ENCODE data around the gene PUM1.
"Not testable (repeated sequence)": the region's sequence is repeated elsewhere in the genome, so short reads cannot be mapped to it uniquely, and the experiment has no call there.

Gene PUM1

GRCh38 chr1:30995990-30996612, 69.4 kb downstream of the PUM1 start:
- no peak for DNase-seq (ENCODE audit: low read depth in 2 of 2)

- no peak for DNase-seq (ENCODE audit: low read depth in 2 of 2)
These were observed 73.5 kb downstream of the PUM1 start for GRCh38 chr1:30991862-30992606.

- no peak for DNase-seq (ENCODE audit: low read depth in 2 of 2)
These were observed 74.9 kb downstream of the PUM1 start for GRCh38 chr1:30990591-30990990.

DNA sequence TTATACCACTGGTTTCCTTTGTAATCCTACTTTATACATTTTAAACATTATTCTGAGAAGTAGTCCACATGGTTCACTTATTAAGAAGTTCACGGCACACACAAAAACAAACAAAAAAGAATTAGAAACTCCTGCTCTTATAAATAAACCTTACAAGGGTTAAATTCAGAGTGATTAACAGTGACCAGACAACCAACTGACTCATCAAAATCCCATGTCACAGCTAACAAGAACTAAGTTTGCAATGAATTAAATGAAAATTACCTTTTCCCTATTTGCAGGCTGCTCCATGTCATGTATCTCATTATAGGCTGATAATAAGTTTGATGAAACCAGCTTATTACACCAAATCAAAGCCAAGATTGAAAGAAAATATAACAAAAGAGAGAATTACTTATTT, 77.5 kb downstream of the PUM1 start:
- DNase-seq (ENCODE audit: low read depth in 2 of 2) = no peak

GRCh38 chr1:30986755-30987154, 78.8 kb downstream of the PUM1 start:
- DNase-seq (ENCODE audit: low read depth in 2 of 2) = no peak

GRCh38 chr1:30984991-30985503, 80.5 kb downstream of the PUM1 start:
- DNase-seq (ENCODE audit: low read depth in 2 of 2) = no peak

DNA sequence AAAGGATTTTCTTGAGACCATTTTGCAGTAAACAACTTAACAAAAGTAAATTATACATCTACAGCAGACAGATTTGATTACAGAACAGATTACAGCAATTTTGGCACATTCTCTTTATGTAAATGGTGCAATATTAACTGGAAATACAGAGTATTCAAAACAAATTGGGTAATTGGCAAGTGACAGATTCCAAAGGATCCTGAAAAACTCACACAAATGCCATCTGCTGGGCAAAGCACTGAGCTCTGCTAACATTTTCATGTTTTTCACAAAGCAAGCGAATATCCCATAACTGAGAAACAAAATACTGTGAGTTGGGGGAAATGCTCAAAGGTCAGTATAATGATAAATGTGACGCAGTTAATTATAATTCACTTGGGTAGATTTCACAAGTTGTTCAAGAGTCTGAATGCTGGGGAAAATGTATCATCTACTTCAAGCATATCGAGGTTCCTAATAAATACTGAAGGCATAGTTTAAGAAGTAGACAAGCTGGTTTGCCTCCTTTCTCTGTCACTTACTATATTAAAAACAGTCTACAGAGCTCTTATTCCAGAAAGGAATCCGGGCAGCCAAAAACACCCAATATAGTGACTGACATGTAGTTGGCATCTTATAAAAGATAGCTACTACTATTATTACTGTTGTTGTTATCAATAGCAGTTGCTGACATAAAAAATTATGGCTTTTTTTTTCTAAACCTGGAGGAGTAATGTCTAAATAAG, 81.2 kb downstream of the PUM1 start:
- no peak for DNase-seq (ENCODE audit: low read depth in 2 of 2)

GRCh38 chr1:30982937-30983336, 82.6 kb downstream of the PUM1 start:
- no peak for DNase-seq (ENCODE audit: low read depth in 2 of 2)

DNA sequence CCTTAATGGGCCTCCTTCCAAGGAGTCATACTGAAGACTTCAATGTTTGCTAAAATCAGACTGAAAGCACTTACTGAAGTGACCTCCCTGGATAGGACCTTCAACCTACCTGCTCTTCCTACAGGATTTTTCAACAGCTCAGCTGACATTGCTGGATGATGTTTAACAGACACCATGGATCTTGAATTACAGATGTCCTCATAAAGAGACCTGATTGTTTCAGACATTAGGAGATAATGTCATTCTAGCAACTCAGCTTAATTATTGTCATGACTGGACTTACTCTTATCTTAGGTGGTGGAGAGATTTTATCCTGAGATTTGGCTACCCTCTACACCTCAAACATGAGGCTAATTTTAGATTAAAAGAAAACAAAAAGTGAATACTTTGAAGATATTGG, 83.1 kb downstream of the PUM1 start:
- no peak for DNase-seq (ENCODE audit: low read depth in 2 of 2)

DNA sequence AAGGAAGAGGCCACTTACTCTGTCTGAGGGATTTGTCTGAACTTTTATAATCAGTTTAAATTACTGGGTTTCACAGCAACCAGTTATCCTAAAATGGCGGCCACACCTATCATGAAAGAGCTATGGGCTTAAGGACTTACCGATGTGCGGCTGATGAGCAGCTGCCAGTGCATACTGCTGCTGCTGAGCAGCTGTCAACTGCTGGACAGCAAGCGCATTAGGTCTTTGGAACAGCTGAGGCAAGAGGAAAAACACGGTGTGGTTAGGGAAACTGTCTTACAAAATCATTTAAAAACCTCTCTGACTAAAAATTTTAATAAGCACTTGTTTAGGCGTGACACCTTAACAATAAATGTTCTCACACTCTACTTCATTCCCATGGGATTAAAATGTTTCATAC, 84.3 kb downstream of the PUM1 start:
- no peak for DNase-seq (ENCODE audit: low read depth in 2 of 2)

DNA sequence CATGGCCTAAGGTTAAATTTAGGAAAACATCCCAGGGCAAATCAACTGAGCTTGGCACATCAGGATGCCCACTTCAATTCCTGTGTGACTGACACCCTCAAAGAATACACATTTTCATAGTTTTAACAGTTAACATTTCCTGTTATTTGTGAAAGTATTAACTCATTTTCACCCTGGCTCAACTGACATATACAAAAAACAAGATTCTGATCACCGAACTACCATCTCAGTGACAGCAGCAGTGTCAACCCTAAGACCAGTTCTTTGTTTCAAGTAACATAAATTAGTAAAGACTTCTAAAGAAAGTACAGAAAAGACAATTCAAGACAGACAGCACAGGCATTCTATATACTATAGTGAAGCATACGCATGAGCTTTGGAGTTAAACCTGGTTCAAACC, 88.0 kb downstream of the PUM1 start:
- DNase-seq (ENCODE audit: low read depth in 2 of 2) = no peak

- no peak for DNase-seq (ENCODE audit: low read depth in 2 of 2)
These were observed 88.4 kb downstream of the PUM1 start for GRCh38 chr1:30977105-30977504.

GRCh38 chr1:30976143-30976542, 89.4 kb downstream of the PUM1 start:
- no peak for DNase-seq (ENCODE audit: low read depth in 2 of 2)

GRCh38 chr1:30975217-30975616, 90.3 kb downstream of the PUM1 start:
- DNase-seq (ENCODE audit: low read depth in 2 of 2) = no peak

DNA sequence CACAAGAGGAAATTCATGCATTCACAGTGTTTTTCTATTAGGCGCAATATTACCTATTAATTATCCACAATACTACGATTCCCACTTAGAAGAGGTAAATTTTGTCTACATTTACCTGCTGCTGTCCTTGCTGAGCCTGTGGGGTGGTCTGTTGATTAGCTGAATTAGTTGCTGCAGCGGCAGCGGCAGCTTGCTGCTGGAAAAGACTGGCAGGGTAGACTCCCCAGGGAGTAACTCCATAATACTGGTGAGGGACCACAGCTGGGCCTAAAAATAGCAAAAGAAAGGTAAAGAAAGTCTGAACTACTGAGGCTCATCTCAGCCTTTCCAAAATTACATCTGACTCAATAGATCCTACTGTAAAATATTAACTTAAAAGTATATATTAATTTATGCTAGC, 91.0 kb downstream of the PUM1 start:
- DNase-seq (ENCODE audit: low read depth in 2 of 2) = no peak

DNA sequence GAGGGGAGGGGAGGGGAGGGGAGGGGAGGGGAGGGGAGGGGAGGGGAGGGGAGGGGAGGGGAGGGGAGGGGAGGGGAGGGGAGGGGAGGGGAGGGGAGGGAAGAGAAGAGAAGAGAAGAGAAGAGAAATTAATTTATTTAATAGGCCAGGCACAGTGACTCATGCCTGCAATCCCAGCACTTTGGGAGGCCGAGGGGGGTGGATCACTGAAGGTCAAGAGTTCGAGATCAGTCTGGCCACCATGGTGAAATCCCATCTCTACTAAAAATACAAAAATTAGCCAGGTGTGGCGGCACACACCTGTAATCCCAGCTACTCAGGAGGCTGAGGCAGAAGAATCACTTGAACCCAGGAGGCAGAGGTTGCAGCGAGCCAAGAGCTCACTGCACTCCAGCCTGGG, 93.2 kb downstream of the PUM1 start:
- not testable (repeated sequence) for DNase-seq (ENCODE audit: low read depth in 2 of 2)

- no peak for DNase-seq (ENCODE audit: low read depth in 2 of 2)
These were observed 94.0 kb downstream of the PUM1 start for GRCh38 chr1:30971496-30971895.

- no peak for DNase-seq (ENCODE audit: low read depth in 2 of 2)
These were observed 95.6 kb downstream of the PUM1 start for GRCh38 chr1:30969903-30970302.

DNA sequence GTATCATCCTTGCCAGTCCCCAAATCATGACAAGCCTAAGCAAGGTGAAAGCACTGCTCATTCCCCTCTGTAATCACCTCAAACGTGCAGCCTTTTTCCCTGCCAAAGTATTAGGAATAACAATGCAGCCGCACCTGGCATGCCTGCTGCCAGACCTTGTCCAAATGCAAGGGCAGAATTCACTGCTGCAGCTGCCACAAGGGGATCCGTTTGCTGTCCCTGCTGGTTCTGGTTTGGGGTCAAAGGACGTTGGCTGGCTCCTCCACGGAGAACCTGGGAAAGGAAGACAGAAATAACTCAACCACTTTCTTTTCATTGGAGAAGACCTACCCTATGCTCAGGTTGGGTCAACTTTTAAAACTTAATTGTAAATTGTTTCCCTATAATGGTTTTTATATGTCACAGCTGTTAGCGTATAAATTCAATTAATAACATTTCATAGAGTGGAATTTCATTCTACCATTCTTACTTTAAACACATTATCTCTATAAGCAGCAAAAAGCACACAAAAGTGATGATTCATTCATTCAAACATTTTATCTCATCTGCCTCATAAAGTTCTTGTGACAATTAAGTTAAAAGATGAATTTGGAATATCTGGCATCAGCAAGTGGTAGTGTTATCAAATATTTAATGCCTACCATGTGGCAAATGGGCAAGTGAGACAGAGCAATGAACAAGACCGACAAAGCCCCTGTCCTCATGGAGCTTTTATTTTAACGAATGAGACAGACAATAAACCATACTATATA, 97.1 kb downstream of the PUM1 start:
- DNase-seq (ENCODE audit: low read depth in 2 of 2) = no peak

GRCh38 chr1:30966690-30967369, 98.7 kb downstream of the PUM1 start:
- DNase-seq (ENCODE audit: low read depth in 2 of 2) = no peak

GRCh38 chr1:30965924-30966599, 99.5 kb downstream of the PUM1 start:
- no peak for DNase-seq (ENCODE audit: low read depth in 2 of 2)

Measured in stimulated activated CD4-positive, alpha-beta T cell treated with anti-CD3 and anti-CD28 coated beads, Interleukin-1b, Interleukin-23, amount 100 ng/mL, for 4 hours (primary cell).